PFSK-1 (cell line): Measurements from ENCODE around the gene MBD6.
A peak's percentile ranks its signal among the peaks of the same experiment; 100 is the strongest.

Source experiments
- FOXP2 ChIP-seq: optimal IDR thresholded peaks from 2 replicates; pipeline ENCODE3; 2011; ENCODE audit warnings: borderline replicate concordance, control low read depth, inconsistent platforms; ENCODE audit not compliant: insufficient read depth; ENCODE audit errors: extremely low read length, extremely low read depth
- POLR2AphosphoS5 ChIP-seq: IDR thresholded peaks from 2 replicates; pipeline ENCODE4 v1.6.1; 2012; ENCODE audit warnings: low read depth, mild to moderate bottlenecking, control low read depth, low read length, moderate library complexity
- REST ChIP-seq, 2 experiments: IDR thresholded peaks; 2 replicates each; pipeline versions ENCODE4 v1.6.1 to v1.8.0; 2011 to 2012; ENCODE audit warnings: low read depth in 2 of 2, low read length in 2 of 2, control low read depth in 1 of 2, inconsistent platforms in 1 of 2, mild to moderate bottlenecking in 1 of 2, moderate library complexity in 1 of 2; ENCODE audit not compliant: insufficient read depth in 1 of 2
- SIN3A ChIP-seq: IDR thresholded peaks from 2 replicates; pipeline ENCODE4 v1.6.1; 2012; ENCODE audit warnings: mild to moderate bottlenecking, low read length, moderate library complexity, borderline replicate concordance; ENCODE audit not compliant: insufficient read depth
- TAF1 ChIP-seq: IDR thresholded peaks from 2 replicates; pipeline ENCODE4 v1.6.1; 2012; ENCODE audit warnings: low read length, control low read depth, borderline replicate concordance; ENCODE audit not compliant: insufficient read depth

Gene MBD6

GRCh38 chr12:57522887-57523705, 472 bp downstream of the MBD6 start:
- TF ChIP-seq TAF1 = no peak
- no peak for TF ChIP-seq REST (IDR thresholded peaks at IDR 0.05; ENCODE audit: insufficient read depth in 1 of 2, low read depth in 2 of 2, low read length in 2 of 2)
- TF ChIP-seq FOXP2 = no peak
- TF ChIP-seq SIN3A = no peak
- TF ChIP-seq POLR2AphosphoS5 = peak; percentile 45; the same call in 1 of the 2 replicates

- TF ChIP-seq POLR2AphosphoS5 (0 out of 2 replicates have a peak, but pooled peaks have one; percentile 14), FOXP2 (no peak), TAF1 (no peak)
Measured at GRCh38 chr12:57523706-57524614, 1.3 kb downstream of the MBD6 start.

GRCh38 chr12:57524814-57525614, 2.4 kb downstream of the MBD6 start:
- TF ChIP-seq REST (IDR thresholded peaks at IDR 0.05; ENCODE audit: insufficient read depth in 1 of 2, low read depth in 2 of 2, low read length in 2 of 2) (no peak), TAF1 (no peak), FOXP2 (no peak), POLR2AphosphoS5 (no peak)

DNA sequence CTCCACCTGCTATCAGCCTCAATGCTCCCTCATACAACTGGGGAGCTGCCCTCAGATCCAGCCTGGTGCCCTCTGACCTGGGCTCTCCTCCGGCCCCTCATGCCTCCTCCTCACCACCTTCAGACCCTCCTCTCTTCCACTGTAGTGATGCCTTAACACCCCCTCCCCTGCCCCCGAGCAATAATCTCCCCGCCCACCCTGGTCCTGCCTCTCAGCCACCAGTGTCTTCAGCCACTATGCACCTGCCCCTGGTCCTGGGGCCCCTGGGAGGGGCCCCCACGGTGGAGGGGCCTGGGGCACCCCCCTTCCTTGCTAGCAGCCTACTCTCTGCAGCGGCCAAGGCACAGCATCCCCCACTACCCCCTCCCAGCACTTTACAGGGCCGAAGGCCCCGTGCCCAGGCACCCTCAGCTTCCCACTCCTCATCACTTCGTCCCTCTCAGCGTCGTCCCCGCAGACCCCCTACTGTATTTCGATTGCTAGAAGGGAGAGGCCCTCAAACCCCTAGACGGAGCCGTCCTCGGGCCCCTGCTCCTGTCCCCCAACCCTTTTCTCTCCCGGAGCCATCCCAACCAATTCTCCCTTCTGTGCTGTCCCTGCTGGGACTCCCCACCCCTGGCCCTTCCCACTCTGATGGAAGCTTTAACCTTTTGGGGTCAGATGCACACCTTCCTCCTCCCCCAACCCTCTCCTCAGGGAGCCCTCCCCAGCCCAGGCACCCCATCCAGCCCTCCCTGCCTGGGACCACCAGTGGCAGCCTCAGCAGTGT, 3.2 kb downstream of the MBD6 start:
- no peak for TF ChIP-seq FOXP2

- TF ChIP-seq REST (IDR thresholded peaks at IDR 0.05; ENCODE audit: insufficient read depth in 1 of 2, low read depth in 2 of 2, low read length in 2 of 2) (no peak), SIN3A (no peak), POLR2AphosphoS5 (no peak), FOXP2 (no peak), TAF1 (no peak)
Measured at GRCh38 chr12:57526477-57527126, 4.0 kb downstream of the MBD6 start.
